ENCODE measurements around the gene ZCWPW1. TPM values are rescaled to one million over a fixed set of nuclear protein-coding genes. Genes with fewer than 3 reads are reported as not detected.
"Not testable (repeated sequence)": the region's sequence is repeated elsewhere in the genome, so short reads cannot be mapped to it uniquely, and the experiment has no call there.

ZCWPW1 gene
- total and polyA plus RNA-seq, 2 donors (not counting 1 experiment from before 2014, with no cell fraction given) = 1.1 to 2.8 TPM

DNA sequence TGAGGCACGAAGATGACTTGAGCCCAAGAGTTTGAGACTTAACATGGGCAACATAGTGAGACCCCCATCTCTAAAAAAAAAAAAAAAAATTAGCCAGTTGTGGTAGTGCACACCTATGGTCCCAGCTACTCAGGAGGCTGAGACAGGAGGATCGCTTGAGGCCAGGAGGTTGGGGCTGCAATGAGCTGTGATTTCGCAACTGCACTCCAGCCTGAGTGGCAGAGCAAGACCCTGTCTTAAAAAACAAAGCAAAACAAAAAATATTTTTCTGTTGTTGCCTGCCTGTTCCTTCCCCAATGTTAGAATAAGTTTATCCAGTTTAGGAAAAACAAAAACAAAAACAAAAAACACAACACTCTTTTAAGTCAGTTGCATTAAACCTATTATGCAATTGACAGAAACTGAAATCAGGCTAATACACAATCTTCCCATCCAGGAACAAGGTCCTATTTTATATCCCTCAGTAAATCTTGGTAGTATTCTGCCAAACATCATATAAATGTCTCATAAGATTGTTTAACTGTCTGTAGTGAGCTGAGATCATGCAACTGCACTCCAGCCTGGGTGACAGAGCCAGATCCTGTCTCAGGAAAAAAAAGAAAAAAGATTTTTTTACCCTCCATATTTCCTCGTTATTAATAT is 50.3 kb downstream of the ZCWPW1 start:
- no peaks in the 10 kb centered on the region for H4K20me1 ChIP-seq (ENCODE audit: control insufficient read depth, extremely low read depth, insufficient read depth, low read length)
- H2AFZ ChIP-seq (ENCODE audit: low read length) = no peak overlapping the region
- no peak overlapping the region for H3K27ac ChIP-seq (ENCODE audit: insufficient read depth, low read length)
- no peak overlapping the region for H3K4me3 ChIP-seq (replicated peaks in 1 of 4; ENCODE audit: control extremely low read depth in 1 of 4, insufficient read depth in 1 of 4, low read depth in 3 of 4, low read length in 4 of 4)
- H3K4me1 ChIP-seq (ENCODE audit: control insufficient read depth, extremely low read depth, insufficient read depth, low read length) = no peaks in the 10 kb centered on the region
- H3K36me3 ChIP-seq (ENCODE audit: control insufficient read depth, insufficient read depth, low read length) = no peaks in the 10 kb centered on the region
- no peaks in the 10 kb centered on the region for H3K27me3 ChIP-seq (ENCODE audit: control insufficient read depth, insufficient read depth, low read length)
- no peaks in the 10 kb centered on the region for H3K9me3 ChIP-seq (ENCODE audit: control insufficient read depth, insufficient read depth, low read depth, low read length)
- H3K4me2 ChIP-seq (ENCODE audit: extremely low read depth, insufficient read depth, low read length) = no peak overlapping the region
- DNase-seq (ENCODE audit: low read depth in 2 of 2) = no peak
- no peaks in the 10 kb centered on the region for H3K79me2 ChIP-seq (ENCODE audit: control insufficient read depth, insufficient read depth, low read length)
- H3K9ac ChIP-seq (ENCODE audit: insufficient read depth, low read length) = no peak overlapping the region
- TF ChIP-seq, protein P1, sequence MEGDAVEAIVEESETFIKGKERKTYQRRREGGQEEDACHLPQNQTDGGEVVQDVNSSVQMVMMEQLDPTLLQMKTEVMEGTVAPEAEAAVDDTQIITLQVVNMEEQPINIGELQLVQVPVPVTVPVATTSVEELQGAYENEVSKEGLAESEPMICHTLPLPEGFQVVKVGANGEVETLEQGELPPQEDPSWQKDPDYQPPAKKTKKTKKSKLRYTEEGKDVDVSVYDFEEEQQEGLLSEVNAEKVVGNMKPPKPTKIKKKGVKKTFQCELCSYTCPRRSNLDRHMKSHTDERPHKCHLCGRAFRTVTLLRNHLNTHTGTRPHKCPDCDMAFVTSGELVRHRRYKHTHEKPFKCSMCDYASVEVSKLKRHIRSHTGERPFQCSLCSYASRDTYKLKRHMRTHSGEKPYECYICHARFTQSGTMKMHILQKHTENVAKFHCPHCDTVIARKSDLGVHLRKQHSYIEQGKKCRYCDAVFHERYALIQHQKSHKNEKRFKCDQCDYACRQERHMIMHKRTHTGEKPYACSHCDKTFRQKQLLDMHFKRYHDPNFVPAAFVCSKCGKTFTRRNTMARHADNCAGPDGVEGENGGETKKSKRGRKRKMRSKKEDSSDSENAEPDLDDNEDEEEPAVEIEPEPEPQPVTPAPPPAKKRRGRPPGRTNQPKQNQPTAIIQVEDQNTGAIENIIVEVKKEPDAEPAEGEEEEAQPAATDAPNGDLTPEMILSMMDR (conservative IDR thresholded peaks at IDR 0.05 in 1 of 2, IDR thresholded peaks at IDR 0.05 in 1 of 2; ENCODE audit: low read depth in 1 of 2, low read length in 2 of 2) = no peak
- TF ChIP-seq EZH2 (IDR thresholded peaks at IDR 0.05; ENCODE audit: low read length, missing control alignments) = no peak

DNA sequence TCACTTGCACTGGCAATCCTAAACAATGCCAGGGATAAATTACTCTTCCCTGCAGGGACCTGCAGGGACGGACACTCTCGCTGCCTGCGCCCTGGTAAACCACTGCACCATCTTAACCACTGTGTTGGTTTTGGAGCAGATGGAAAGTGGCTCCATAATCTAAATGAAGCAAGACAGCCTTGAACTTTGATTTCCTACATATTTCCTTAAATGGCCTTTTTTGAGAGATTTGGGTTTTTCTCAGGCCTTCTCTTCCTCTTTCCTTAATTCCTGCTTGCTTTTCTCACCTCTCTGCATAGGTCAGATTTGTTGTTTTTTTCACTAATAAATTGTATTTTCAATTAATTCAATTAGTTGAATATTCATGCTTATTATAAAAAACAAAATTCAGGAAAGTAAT is 52.4 kb downstream of the ZCWPW1 start:
- Histone ChIP-seq H3K36me3 (ENCODE audit: control insufficient read depth, insufficient read depth, low read length) (no peaks in the 10 kb centered on the region), H3K79me2 (ENCODE audit: control insufficient read depth, insufficient read depth, low read length) (no peaks in the 10 kb centered on the region), H3K4me3 (replicated peaks in 1 of 4; ENCODE audit: control extremely low read depth in 1 of 4, insufficient read depth in 1 of 4, low read depth in 3 of 4, low read length in 4 of 4) (no peak overlapping the region), H3K9ac (ENCODE audit: insufficient read depth, low read length) (no peak overlapping the region), H3K9me3 (ENCODE audit: control insufficient read depth, insufficient read depth, low read depth, low read length) (no peaks in the 10 kb centered on the region), H4K20me1 (ENCODE audit: control insufficient read depth, extremely low read depth, insufficient read depth, low read length) (no peaks in the 10 kb centered on the region), H3K27ac (ENCODE audit: insufficient read depth, low read length) (no peak overlapping the region), H2AFZ (ENCODE audit: low read length) (no peak overlapping the region), H3K4me2 (ENCODE audit: extremely low read depth, insufficient read depth, low read length) (no peak overlapping the region), H3K4me1 (ENCODE audit: control insufficient read depth, extremely low read depth, insufficient read depth, low read length) (no peaks in the 10 kb centered on the region), H3K27me3 (ENCODE audit: control insufficient read depth, insufficient read depth, low read length) (no peaks in the 10 kb centered on the region)
- no peak for TF ChIP-seq EZH2 (IDR thresholded peaks at IDR 0.05; ENCODE audit: low read length, missing control alignments)
- TF ChIP-seq, protein P1 (conservative IDR thresholded peaks at IDR 0.05 in 1 of 2, IDR thresholded peaks at IDR 0.05 in 1 of 2; ENCODE audit: low read depth in 1 of 2, low read length in 2 of 2) = no peak
- no peak for DNase-seq (ENCODE audit: low read depth in 2 of 2)

DNA sequence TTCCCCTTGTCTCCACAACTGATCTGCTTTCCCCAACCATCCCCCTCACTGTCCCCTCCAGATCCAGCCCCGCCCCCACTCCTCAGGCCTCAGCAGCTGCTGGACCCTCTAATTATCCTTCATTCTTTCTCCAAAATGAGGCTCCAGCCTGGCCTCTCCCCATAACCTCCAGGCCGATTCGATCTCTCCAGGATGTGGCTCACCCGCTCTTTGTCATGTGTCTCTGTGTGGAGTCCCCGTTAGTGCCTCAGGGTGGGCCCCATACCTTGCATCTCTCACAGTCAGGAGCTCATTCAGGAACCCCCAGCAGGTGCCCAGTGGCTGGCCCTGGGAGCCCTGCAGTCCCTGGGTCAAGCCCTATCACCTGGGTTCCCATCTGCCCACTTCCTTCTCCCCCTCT is 53.9 kb downstream of the ZCWPW1 start:
- Histone ChIP-seq H3K9me3 (ENCODE audit: control insufficient read depth, insufficient read depth, low read depth, low read length) (no peaks in the 10 kb centered on the region), H4K20me1 (ENCODE audit: control insufficient read depth, extremely low read depth, insufficient read depth, low read length) (no peaks in the 10 kb centered on the region), H3K27ac (ENCODE audit: insufficient read depth, low read length) (no peak overlapping the region), H3K79me2 (ENCODE audit: control insufficient read depth, insufficient read depth, low read length) (no peaks in the 10 kb centered on the region), H3K9ac (ENCODE audit: insufficient read depth, low read length) (no peak overlapping the region), H3K36me3 (ENCODE audit: control insufficient read depth, insufficient read depth, low read length) (no peaks in the 10 kb centered on the region), H2AFZ (ENCODE audit: low read length) (no peak overlapping the region), H3K4me2 (ENCODE audit: extremely low read depth, insufficient read depth, low read length) (no peak overlapping the region), H3K27me3 (ENCODE audit: control insufficient read depth, insufficient read depth, low read length) (no peaks in the 10 kb centered on the region), H3K4me3 (replicated peaks in 1 of 4; ENCODE audit: control extremely low read depth in 1 of 4, insufficient read depth in 1 of 4, low read depth in 3 of 4, low read length in 4 of 4) (no peak overlapping the region), H3K4me1 (ENCODE audit: control insufficient read depth, extremely low read depth, insufficient read depth, low read length) (no peaks in the 10 kb centered on the region)
- no peak for DNase-seq (ENCODE audit: low read depth in 2 of 2)
- TF ChIP-seq, protein P1 (conservative IDR thresholded peaks at IDR 0.05 in 1 of 2, IDR thresholded peaks at IDR 0.05 in 1 of 2; ENCODE audit: low read depth in 1 of 2, low read length in 2 of 2) = no peak
- TF ChIP-seq EZH2 (IDR thresholded peaks at IDR 0.05; ENCODE audit: low read length, missing control alignments) = no peak

DNA sequence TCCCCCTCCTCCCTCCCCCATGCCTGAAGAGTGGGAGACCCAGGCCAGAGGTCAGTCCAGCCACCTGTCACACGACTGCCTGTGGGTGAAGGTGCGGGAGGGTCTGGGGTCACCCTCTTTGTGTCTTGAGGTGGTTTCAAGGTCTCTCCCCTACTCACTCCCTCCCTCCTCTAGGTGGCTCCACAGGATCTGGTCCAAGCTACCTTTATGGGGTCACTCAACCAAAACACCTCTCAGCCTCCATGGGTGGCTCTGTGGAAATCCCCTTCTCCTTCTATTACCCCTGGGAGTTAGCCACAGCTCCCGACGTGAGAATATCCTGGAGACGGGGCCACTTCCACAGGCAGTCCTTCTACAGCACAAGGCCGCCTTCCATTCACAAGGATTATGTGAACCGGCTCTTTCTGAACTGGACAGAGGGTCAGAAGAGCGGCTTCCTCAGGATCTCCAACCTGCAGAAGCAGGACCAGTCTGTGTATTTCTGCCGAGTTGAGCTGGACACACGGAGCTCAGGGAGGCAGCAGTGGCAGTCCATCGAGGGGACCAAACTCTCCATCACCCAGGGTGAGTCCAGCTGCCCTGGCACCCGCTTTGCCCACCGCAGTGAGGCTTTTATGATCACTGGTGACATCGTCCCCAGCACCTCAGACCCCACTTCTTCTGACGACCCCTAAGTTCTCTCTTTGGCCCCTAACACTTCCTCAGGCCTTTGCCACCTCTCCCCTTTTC is 54.5 kb downstream of the ZCWPW1 start:
- H3K4me2 ChIP-seq (ENCODE audit: extremely low read depth, insufficient read depth, low read length); H3K36me3 ChIP-seq (ENCODE audit: control insufficient read depth, insufficient read depth, low read length); H3K27me3 ChIP-seq (ENCODE audit: control insufficient read depth, insufficient read depth, low read length); H2AFZ ChIP-seq (ENCODE audit: low read length); H3K27ac ChIP-seq (ENCODE audit: insufficient read depth, low read length); DNase-seq (ENCODE audit: low read depth in 2 of 2); H3K9me3 ChIP-seq (ENCODE audit: control insufficient read depth, insufficient read depth, low read depth, low read length); H3K9ac ChIP-seq (ENCODE audit: insufficient read depth, low read length); H3K4me1 ChIP-seq (ENCODE audit: control insufficient read depth, extremely low read depth, insufficient read depth, low read length); H4K20me1 ChIP-seq (ENCODE audit: control insufficient read depth, extremely low read depth, insufficient read depth, low read length); H3K79me2 ChIP-seq (ENCODE audit: control insufficient read depth, insufficient read depth, low read length); H3K4me3 ChIP-seq (replicated peaks in 1 of 4; ENCODE audit: control extremely low read depth in 1 of 4, insufficient read depth in 1 of 4, low read depth in 3 of 4, low read length in 4 of 4): not testable (repeated sequence)
